NCI-H82 treated with DMSO at 0.1 percent for 48 hours (cell line): ENCODE measurements around the gene PCDHGA8.
"Not testable (repeated sequence)": the region's sequence is repeated elsewhere in the genome, so short reads cannot be mapped to it uniquely, and the experiment has no call there.

Source experiments
- DNase-seq: peaks from one replicate; lab custom pipeline; 2025; ENCODE audit not compliant: unreplicated experiment; lab: John Stamatoyannopoulos, UW

PCDHGA8 gene

DNA sequence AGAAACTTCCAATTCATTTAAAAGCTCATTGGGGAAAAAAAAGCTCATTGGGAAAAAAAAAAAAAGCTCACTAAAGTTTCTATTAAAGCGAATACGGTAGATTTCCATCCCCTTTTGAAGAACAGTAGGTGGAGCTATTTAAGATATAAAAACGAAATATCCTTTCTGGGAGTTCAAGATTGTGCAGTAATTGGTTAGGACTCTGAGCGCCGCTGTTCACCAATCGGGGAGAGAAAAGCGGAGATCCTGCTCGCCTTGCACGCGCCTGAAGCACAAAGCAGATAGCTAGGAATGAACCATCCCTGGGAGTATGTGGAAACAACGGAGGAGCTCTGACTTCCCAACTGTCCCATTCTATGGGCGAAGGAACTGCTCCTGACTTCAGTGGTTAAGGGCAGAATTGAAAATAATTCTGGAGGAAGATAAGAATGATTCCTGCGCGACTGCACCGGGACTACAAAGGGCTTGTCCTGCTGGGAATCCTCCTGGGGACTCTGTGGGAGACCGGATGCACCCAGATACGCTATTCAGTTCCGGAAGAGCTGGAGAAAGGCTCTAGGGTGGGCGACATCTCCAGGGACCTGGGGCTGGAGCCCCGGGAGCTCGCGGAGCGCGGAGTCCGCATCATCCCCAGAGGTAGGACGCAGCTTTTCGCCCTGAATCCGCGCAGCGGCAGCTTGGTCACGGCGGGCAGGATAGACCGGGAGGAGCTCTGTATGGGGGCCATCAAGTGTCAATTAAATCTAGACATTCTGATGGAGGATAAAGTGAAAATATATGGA, 38.1 kb downstream of the PCDHGA8 start, which contains the start of gene PCDHGA12:
TSS of gene PCDHGA12 (plus strand) at position 176 of the 782 bp plus-strand sequence. CDS start at position 429, 253 bp downstream.
- no peak for DNase-seq

DNA sequence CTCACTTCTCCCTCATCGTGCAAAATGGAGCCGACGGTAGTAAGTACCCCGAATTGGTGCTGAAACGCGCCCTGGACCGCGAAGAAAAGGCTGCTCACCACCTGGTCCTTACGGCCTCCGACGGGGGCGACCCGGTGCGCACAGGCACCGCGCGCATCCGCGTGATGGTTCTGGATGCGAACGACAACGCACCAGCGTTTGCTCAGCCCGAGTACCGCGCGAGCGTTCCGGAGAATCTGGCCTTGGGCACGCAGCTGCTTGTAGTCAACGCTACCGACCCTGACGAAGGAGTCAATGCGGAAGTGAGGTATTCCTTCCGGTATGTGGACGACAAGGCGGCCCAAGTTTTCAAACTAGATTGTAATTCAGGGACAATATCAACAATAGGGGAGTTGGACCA, 38.9 kb downstream of the PCDHGA8 start:
- no peak for DNase-seq

DNA sequence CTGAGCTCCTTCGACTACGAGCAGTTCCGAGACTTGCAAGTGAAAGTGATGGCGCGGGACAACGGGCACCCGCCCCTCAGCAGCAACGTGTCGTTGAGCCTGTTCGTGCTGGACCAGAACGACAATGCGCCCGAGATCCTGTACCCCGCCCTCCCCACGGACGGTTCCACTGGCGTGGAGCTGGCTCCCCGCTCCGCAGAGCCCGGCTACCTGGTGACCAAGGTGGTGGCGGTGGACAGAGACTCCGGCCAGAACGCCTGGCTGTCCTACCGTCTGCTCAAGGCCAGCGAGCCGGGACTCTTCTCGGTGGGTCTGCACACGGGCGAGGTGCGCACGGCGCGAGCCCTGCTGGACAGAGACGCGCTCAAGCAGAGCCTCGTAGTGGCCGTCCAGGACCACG, 39.9 kb downstream of the PCDHGA8 start:
- DNase-seq, result not testable (repeated sequence)

DNA sequence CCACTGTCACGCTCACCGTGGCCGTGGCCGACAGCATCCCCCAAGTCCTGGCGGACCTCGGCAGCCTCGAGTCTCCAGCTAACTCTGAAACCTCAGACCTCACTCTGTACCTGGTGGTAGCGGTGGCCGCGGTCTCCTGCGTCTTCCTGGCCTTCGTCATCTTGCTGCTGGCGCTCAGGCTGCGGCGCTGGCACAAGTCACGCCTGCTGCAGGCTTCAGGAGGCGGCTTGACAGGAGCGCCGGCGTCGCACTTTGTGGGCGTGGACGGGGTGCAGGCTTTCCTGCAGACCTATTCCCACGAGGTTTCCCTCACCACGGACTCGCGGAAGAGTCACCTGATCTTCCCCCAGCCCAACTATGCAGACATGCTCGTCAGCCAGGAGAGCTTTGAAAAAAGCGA, 40.3 kb downstream of the PCDHGA8 start:
- not testable (repeated sequence) for DNase-seq

DNA sequence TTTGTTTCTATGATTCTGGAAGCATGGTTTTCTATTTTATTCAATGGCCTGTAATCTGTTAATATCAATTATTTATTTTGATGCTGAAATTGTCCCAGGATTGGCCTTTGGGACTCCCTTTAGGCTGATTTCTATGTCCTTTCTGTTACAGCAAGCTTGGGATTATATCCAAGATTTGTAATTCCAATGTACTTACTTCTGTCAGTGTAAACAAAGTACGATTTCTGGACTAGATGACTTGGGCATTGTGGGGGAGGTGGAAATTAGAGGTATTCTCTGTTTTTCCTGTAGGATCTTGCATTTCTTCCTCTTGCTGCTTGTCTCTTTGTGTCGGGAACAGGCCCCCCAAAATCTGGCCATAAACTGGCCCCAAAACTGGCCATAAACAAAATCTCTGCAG, 41.6 kb downstream of the PCDHGA8 start:
- no peak for DNase-seq

DNA sequence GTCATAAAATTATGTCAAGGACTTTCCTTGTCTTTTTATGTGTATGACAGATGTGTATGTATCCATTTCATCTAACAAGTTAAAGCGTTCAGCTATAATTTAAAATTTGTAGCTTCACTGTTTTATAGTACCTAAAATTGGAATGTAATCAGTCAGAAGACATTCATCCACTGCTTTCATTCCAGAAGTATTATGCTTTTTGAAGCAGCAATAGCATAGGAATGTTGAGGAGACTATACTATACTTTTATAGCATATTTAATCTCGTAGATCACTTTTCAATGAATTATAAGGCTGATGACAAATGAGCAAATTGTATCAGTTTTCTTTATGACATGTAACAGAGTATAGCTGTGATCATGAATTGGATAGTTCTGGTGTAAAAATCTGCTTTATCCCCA, 44.8 kb downstream of the PCDHGA8 start:
- no peak for DNase-seq

DNA sequence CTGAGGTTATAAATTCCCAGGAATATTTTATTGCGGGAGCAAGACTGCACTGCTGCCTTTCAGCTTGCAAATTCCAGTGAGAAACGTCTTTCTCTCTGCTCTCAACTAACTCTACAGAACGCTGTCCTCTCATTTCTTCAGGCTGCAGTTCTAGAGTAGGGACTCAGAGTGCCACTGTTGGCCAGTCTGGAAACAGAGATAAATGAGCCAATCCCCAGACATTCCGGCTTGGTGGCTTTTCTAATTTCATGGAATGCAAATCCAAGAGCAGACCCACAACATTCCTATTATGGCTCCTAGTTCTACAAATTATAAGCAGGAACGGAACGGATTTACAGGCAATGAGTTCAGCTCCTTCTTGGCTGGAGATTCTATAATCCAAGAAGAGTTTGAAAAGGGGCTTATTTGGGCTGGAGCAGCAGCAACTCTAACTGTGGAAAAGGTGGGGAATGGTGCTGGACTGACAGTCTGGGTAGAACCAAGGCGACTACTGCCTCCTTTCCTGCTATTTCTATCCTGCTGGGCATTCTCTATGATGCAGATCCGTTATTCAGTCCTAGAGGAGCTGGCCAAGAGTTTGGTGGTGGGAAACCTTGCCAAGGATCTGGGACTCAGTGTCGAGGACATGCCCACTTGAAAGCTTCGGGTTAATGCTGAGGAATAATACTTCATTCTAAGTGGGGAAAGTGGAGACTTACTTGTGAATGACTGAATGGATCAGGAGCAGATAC, 47.1 kb downstream of the PCDHGA8 start:
- DNase-seq, result no peak

DNA sequence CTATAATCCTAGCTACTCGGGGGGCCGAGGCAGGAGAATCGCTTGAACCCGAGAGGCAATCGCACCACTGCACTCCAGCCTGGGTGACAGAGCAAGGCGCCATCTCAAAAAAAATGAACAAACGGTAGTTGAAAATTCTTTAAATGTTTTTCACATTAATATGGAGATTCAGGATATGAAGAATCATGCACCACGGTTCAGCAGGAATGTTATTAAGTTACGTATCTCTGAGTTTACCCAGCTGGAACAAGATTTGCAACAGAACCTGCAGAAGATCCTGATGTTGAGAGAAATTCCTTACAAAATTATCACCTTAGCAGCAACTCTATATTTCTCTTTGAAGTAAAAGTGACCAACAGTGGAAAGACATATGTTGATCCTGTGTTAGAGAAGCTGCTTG, 47.9 kb downstream of the PCDHGA8 start:
- DNase-seq, result no peak

DNA sequence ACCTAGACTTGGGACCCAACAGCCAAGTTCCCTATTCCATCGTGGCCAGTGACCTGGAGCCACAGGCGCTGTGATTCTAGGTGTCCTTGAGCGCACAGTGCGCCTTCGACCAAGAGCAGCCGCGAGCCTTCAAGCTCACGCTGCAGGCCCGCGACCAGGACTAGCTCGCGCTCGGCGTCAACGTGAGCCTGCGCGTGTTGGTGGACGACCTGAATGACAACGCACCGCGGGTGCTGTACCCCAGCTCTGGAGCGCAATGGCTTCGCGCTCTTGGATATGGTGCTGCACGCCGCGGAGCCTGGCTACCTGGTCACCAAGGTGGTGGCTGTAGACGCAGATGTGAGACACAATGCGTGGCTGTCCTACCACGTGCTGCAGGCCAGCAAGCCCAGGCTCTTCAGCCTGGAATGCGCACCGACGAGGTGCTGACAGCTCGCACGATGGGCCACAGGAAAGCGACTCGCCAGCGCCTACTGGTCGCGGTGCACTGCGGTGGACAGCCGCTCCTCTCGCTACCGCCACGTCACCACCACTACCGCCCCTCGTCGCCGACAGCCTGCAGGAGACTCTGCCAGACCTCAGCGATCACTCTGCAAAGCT, 49.2 kb downstream of the PCDHGA8 start:
- DNase-seq, result no peak
